Esophagus muscularis mucosa (tissue), 4 donors: ENCODE results near the gene CCR5.

Experiments used
- CTCF ChIP-seq, 3 experiments: fragments of 200-600 bp in 2 of 3; fragments of 450-650 bp in 1 of 3; sonication (generic) in 2 of 3; IDR thresholded peaks; one replicate each; pipeline ENCODE4 v1.5.1; 2017 to 2019; ENCODE audit warnings: antibody characterized with exemption in 3 of 3, mild to moderate bottlenecking in 2 of 3, moderate library complexity in 1 of 3
- EP300 ChIP-seq: sonication (generic); formaldehyde crosslinking; IDR thresholded peaks from one replicate; pipeline ENCODE4 v1.6.1; 2017; ENCODE audit warnings: antibody characterized with exemption
- POLR2A ChIP-seq: fragments of 450-650 bp; IDR thresholded peaks from one replicate; pipeline ENCODE4 v1.6.1; 2017; ENCODE audit warnings: antibody characterized with exemption, moderate library complexity, mild to moderate bottlenecking, low read depth

- TF ChIP-seq CTCF (IDR thresholded peaks at IDR 0.05), result no peak
- TF ChIP-seq POLR2A, result no peak
- no peak for TF ChIP-seq EP300
These were observed 38.1 kb downstream of the CCR5 start for GRCh38 chr3:46408853-46409252.
